NCI-H146 treated with DMSO at 0.1 percent for 48 hours (cell line): ENCODE measurements around the gene ISYNA1.
A peak's percentile ranks its signal among the peaks of the same experiment; 100 is the strongest.

Source experiments
- DNase-seq: peaks from one replicate; lab custom pipeline; 2025; ENCODE audit not compliant: unreplicated experiment; lab: John Stamatoyannopoulos, UW

The ISYNA1 gene

GRCh38 chr19:18468517-18468916, 30.6 kb upstream of the ISYNA1 start:
- no peak for DNase-seq

- no peak for DNase-seq
Measured at GRCh38 chr19:18467978-18468377, 30.0 kb upstream of the ISYNA1 start.

GRCh38 chr19:18466354-18466753, 28.4 kb upstream of the ISYNA1 start:
- no peak for DNase-seq

GRCh38 chr19:18465964-18466339, 28.0 kb upstream of the ISYNA1 start:
- no peak for DNase-seq

- DNase-seq, result no peak
Measured at GRCh38 chr19:18465214-18465963, 27.5 kb upstream of the ISYNA1 start.

GRCh38 chr19:18464646-18465045, 26.7 kb upstream of the ISYNA1 start:
- peak; percentile 52 for DNase-seq

- DNase-seq, result no peak
Measured at GRCh38 chr19:18461471-18461870, 23.5 kb upstream of the ISYNA1 start.

GRCh38 chr19:18460900-18461299, 23.0 kb upstream of the ISYNA1 start:
- DNase-seq, result no peak

GRCh38 chr19:18457483-18458331, 19.8 kb upstream of the ISYNA1 start:
- DNase-seq, result no peak

GRCh38 chr19:18456974-18457373, 19.0 kb upstream of the ISYNA1 start:
- DNase-seq, result no peak

- DNase-seq, result no peak
Measured at GRCh38 chr19:18456279-18456678, 18.3 kb upstream of the ISYNA1 start.

- no peak for DNase-seq
Measured at GRCh38 chr19:18453269-18454024, 15.5 kb upstream of the ISYNA1 start.

- no peak for DNase-seq
Measured at GRCh38 chr19:18452386-18452785, 14.5 kb upstream of the ISYNA1 start.

- DNase-seq, result peak; percentile 58
Measured at GRCh38 chr19:18450931-18451836, 13.3 kb upstream of the ISYNA1 start.

- no peak for DNase-seq
Measured at GRCh38 chr19:18450021-18450930, 12.3 kb upstream of the ISYNA1 start.

GRCh38 chr19:18449552-18449951, 11.6 kb upstream of the ISYNA1 start:
- DNase-seq, result no peak

- peak; percentile 42 for DNase-seq
Measured at GRCh38 chr19:18446811-18447359, 9.0 kb upstream of the ISYNA1 start.

GRCh38 chr19:18446145-18446810, 8.3 kb upstream of the ISYNA1 start:
- no peak for DNase-seq
